HG03439 (cell line): ENCODE results near the gene SMCO4.
"Not testable (repeated sequence)": the region's sequence is repeated elsewhere in the genome, so short reads cannot be mapped to it uniquely, and the experiment has no call there.

ENCODE experiments used
- ATAC-seq: cut with Tn5 transposase; IDR thresholded peaks from one replicate; pipeline ENCODE4 v1.9.1; 2021; ENCODE audit warnings: mild to moderate bottlenecking, moderate library complexity; ENCODE audit not compliant: unreplicated experiment

Gene SMCO4

DNA sequence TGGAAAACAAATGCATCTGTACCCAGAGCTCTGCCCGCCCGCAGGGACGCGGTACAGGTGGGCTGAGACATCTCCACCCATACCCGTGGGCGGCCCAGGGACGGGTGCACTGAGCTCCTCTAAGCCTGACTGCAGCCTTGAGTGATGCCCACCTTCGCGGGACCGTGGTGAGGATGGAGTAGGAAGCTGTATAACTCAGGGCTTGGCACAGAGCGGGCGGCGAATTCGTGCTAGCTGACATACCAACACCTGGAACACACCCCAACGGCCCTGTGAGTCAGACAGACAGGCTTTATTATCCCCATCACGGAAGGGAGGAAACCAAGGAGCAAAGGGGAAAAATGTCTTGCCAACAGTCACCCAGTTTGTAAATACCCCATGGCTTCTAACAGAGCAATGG is 61.9 kb downstream of the SMCO4 start:
- ATAC-seq = no peak

DNA sequence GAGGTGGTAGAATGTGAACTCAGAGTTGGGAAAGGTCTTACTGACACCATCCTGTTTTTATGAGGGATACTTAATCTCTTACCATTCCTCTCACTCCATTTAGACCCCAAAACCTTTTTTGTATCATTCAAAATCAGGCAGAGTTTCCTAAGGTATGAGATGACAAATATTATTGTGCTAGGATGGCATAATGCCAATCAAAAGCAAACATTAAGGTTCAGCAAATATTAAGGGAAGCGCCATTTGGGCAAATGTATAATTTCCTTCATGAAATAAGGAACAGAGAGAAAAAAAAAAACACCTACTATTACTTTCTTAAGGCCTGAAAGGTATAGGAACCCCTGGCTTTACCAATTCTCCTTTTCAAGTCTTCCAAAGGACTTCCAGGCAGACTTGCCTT is 62.4 kb downstream of the SMCO4 start:
- ATAC-seq = no peak

DNA sequence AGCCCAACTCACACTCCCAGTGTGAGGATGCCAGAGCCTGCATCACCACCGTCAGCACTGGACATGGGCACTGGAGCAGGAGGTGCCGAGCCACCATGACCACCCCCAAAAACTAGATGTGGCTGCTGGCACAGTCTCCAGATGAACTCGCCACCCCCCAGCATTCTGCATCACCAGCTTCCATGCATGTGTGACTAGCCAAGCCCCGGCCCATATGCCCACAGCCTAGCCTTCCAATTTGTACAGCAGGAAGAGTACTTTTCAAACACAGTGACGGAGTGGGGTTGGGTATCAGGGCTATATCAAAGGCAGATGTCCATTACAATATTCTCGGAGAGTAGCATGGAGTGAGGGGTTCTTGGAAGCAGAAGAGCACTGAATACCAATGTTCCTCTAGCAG is 62.9 kb downstream of the SMCO4 start:
- no peak for ATAC-seq

DNA sequence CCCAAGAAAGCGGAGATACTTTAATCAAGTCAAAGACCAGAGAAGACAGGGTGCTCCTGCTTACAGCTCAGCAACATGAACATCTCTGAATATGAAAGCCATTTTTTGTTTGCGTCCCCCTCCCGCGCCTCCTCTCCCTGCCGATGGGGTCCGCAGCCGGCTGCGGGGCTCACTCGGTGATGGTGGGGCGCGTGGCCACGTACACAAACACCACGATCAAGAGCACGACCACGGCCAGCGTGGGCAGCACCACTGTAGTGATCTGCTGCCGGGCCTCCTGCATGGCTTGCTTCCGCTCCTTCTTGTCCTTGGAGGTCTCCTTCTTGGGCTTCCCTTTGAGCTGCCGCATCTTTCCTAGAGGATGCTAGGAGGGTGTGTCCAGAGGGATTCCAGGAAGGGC is 64.3 kb downstream of the SMCO4 start:
- ATAC-seq = no peak

DNA sequence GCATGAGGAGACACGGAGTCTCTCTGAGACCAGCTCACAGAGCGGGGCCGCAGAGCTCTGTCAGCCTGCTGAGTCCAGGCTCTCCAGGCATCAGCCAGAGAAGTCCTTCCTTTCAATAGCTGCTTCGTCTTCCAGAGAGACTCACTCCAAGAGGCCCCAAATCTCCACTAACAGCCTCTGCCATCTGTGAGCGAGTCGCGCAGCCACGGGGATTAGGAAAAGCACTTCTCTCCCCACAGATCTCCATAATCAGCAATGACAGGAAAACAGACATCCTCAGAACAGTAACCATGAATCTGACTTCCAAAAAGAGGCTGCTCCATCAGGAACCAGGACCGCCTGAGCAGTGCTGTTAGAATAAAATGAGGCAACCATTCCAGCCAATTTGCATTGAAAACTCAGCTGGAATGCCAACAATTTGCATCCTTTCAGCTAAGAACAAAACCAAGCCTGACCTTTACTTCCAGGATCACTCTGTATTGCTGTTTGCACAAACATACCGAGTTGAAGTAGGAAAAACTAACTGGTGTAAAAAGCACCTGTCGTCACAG is 65.4 kb downstream of the SMCO4 start:
- ATAC-seq = no peak

DNA sequence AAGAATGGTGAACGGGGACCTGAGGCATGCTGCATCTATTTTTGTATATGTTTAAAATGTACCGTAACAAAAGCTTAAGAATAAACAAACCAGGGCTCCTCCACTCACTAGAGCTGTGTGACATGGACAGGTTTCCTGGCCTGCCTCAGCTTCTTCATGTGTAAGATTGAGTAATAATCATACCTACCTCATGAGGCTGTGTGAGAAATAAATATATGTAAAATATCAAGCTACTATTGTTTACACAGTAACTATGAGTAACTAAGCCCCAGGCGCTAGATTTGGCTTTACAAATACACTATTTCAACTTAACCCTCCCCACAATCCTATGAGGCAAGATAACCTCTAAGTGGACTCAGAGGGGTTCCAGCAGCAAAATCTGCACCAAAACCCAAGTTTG is 66.4 kb downstream of the SMCO4 start:
- ATAC-seq = no peak

DNA sequence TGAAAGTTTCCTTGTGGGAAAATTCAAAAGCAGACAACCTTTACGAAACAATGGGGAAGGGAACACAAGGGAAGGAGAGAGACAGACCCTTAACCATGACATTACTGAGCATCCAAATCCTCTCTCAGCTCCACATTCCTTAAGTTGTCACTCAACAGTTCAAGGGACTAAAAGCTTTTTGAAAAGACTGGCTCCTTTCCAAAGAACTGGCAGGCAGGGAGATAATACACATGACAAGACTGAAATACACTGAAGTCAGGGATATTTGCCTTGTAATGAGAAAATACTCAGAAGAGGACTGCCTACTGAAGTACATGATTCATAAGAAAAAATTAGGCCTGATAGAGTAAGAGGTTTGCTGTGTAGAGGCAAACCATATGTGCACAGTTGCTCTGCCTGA is 69.1 kb downstream of the SMCO4 start:
- no peak for ATAC-seq

DNA sequence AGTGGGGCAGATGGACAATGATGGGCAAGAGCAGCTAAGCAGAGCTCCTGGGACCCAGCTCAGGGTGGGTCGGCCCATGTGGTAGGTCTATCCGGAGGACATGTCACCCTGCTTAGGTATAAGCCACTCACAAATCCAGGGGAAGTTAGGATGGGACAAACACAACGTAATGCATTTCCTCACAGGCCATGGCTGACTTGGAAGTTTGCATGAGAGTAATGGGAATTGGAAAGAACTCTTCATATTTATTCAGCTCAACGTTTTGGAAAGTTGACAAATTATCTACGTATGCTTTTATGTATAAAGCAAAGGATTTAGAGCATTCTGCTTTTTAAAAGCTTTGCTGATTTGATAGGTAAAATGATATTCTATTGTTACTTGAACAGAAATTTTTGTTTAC is 74.9 kb downstream of the SMCO4 start:
- no peak for ATAC-seq

DNA sequence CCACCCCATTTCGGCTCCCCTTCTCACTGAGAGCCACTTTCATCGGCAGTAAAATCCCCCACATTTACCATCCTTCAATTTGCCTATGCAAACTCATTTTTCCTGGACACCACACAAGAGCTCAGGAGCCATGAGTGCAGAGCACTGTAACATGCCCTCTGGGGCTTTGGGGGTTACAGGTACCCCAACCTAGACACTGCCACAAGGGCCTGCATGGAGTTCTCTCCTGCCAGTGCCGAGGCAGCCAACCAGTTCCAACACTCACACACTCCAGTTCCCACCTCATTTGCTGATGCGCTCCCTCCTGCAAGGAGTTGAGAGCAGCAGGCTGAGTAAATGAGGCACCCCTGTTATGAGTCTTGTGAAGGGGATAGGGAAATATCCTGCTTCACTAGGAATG is 76.1 kb downstream of the SMCO4 start:
- no peak for ATAC-seq

DNA sequence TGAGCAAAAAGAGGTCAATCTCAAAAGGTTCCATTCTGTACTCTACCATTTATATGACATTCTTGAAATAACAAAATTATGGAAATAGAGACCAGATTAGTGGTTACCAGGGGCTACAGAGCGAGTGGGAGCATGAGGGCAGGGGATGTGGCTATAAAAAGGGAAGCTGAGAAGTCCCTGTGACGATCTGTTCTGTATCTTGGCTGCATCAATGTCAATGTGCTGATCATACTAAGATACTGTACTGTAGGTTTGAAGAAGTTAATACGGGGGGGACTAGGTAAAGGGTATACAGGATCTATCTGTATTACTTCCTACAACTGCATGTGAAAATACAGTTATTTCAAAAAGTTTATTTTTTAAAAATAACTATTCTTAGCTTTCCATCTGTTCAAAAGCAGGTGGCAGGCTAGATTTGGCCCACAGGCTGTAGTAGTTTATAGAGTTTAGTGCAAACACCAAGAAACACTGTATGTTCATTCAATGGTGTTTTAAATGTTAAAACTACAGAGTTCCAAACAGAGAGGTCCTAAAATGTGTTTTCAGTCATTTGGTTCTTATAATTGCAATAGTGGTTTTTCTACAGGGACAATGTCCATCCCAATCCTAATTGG is 78.2 kb downstream of the SMCO4 start:
- ATAC-seq = no peak

DNA sequence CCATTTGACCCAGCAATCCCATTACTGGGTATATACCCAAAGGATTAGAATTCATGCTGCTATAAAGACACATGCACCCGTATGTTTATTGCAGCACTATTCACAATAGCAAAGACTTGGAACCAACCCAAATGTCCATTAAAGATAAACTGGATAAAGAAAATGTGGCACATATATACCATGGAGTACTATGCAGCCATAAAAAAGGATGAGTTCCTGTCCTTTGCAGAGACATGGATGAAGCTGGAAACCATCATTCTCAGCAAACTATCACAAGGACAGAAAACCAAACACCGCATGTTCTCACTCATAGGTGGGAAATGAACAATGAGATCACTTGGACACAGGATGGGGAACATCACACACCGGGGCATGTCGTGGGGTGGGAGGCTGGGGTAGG is 79.5 kb downstream of the SMCO4 start:
- not testable (repeated sequence) for ATAC-seq

DNA sequence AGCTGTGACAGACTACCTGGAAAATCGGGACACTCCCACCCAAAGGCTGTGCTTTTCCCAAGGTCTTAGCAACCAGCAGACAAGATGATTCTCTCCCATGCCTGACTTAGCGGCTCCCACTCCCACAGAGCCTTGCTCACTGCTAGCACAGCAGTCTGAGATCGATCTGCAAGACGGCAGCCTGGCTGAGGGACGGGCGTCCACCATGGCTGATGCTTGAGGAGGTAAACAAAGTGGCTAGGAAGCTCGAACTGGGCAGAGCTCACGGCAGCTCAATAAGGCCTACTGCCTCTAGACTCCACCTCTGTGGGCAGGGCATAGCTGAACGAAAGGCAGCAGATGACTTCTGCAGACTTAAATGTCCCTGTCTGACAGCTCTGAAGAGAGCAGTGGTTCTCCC is 84.9 kb downstream of the SMCO4 start:
- no peak for ATAC-seq

DNA sequence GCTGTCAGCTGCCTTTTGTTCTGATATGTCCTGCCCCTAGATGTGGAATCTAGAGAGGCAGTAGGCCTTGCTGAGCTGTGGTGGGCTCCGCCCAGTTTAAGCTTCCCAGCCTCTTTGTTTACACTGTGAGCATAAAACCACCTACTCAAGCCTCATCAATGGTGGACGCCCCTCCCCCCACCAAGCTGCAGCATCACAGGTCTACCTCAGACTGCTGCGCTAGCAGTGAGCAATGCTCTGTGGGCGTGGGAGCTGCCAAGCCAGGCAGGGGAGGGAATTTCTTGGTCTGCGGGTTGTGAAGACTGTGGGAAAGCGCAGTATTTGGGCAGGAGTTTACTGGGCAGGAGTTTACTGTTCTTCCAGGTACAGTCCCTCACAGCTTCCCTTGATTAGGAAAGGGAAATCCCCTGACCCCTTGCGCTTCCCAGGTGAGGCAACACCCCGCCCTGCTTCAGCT is 98.5 kb downstream of the SMCO4 start:
- ATAC-seq = no peak

DNA sequence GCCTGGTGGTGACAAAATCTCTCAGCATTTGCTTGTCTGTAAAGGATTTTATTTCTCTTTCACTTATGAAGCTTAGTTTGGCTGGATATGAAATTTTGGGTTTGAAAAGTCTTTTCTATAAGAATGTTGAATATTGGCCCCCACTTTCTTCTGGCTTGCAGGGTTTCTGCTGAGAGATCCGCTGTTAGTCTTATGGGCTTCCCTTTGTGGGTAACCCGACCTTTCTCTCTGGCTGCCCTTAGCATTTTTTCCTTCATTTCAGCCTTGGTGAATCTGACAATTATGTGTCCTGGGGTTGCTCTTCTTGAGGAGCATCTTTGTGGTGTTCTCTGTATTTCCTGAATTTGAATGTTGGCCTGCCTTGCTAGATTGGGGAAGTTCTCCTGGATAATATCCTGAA is 100.0 kb downstream of the SMCO4 start:
- ATAC-seq = not testable (repeated sequence)

DNA sequence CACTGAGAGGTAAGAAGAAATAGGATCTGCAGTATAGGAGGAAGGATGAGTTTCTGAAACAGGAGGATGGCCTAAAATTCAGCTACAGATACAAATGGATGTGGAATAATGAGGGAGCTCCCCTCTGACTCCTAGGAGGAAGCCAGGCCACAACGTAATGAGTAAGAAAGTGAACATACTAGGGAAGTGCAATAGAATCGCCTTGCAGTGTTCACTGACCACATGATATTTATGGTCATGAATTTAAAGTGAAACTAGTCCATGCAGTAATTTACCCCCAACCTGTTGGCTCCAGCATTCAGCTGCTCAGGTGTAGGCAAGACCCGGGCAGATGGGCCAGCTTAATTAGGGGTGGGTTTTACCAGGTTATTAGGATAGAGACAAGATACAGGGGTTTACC is 110.9 kb downstream of the SMCO4 start:
- no peak for ATAC-seq
